Measurements from ENCODE around the gene DCAF7.

GRCh38 chr17:63544467-63545301, 5.6 kb upstream of the DCAF7 start:
- no peak for TF ChIP-seq CTCF (IDR thresholded peaks at IDR 0.05 in 4 of 5, conservative IDR thresholded peaks at IDR 0.05 in 1 of 5)
- TF ChIP-seq POLR2A (IDR thresholded peaks at IDR 0.05): no peak

Measured in gastrocnemius medialis (tissue), 4 donors.